ENCODE data around the gene TRMU. TPM values are rescaled to one million over a fixed set of nuclear protein-coding genes. Genes with fewer than 3 reads are reported as not detected.

Gene TRMU
- total RNA-seq, 3 donors from 2014 or later (not counting 1 experiment from before 2014, with no cell fraction given) = 54.5 to 77.9 (median 58.4) TPM

DNA sequence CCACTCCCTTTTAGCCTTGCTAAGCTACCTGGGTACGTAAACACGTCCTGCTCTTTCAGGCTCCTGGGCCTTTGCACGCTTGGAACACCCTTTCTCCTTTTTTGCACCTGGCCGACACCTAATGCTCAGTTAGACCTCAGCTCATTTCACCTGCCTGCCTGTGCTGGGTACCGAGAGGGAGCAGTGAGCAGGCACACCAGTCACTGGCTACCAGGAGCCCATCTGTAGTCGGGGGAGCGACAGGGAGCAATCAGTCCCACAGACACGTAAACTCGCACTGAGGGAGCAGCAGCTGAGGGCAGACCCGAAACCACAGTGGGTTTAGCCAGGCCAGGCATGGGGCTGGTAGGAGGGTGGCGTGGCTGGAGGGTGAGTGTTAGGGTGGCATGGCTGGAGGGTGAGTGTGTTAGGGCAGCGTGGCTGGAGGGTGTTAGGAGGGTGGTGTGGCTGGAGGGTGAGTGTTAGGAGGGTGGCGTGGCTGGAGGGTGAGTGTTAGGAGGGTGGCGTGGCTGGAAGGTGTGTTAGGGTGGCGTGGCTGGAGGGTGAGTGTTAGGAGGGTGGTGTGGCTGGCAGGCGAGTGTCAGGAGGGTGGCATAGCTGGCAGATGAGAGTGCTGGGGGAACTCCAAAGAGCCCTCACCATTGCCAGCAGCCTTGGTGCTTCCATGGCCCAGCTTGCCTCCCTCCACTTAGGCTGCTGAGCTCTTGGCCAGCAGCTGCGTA is 45.2 kb upstream of the TRMU start:
- DNase-seq (peak; percentile 46 to 54), ATAC-seq (peak; percentile 39 to 45 (median 40))
- H3K9me3 ChIP-seq (ENCODE audit: control insufficient read depth, insufficient read depth, low read length) = peaks cover 4% of the 10 kb centered on the region
- TF ChIP-seq, protein P1, sequence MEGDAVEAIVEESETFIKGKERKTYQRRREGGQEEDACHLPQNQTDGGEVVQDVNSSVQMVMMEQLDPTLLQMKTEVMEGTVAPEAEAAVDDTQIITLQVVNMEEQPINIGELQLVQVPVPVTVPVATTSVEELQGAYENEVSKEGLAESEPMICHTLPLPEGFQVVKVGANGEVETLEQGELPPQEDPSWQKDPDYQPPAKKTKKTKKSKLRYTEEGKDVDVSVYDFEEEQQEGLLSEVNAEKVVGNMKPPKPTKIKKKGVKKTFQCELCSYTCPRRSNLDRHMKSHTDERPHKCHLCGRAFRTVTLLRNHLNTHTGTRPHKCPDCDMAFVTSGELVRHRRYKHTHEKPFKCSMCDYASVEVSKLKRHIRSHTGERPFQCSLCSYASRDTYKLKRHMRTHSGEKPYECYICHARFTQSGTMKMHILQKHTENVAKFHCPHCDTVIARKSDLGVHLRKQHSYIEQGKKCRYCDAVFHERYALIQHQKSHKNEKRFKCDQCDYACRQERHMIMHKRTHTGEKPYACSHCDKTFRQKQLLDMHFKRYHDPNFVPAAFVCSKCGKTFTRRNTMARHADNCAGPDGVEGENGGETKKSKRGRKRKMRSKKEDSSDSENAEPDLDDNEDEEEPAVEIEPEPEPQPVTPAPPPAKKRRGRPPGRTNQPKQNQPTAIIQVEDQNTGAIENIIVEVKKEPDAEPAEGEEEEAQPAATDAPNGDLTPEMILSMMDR (IDR thresholded peaks at IDR 0.05) = no peak
- intact Hi-C loops (cut with micrococcal nuclease) = loop anchor here (2.0 to 10.0 kb wide), 2 partner anchors 13 to 295 kb away; no protein-coding TSS in a partner anchor
- Mint-ChIP-seq H3K27me3 (ENCODE audit: low read depth in 2 of 2) (no peaks in the 10 kb centered on the region), H3K27ac (peak overlapping the region; percentile 99), H3K36me3 (peaks cover 7% of the 10 kb centered on the region), H3K4me3 (peak overlapping the region; percentile 88), H3K4me1 (peaks cover 74 to 87% of the 10 kb centered on the region in 2 donors), H3K9me3 (no peaks in the 10 kb centered on the region)
- H3K36me3 ChIP-seq (ENCODE audit: control insufficient read depth, insufficient read depth, low read length) = peaks cover 57% of the 10 kb centered on the region
- peak overlapping the region; percentile 97 for H3K27ac ChIP-seq (ENCODE audit: low read length)
- H3K4me3 ChIP-seq (ENCODE audit: low read length) = peak overlapping the region; percentile 2
- WGBS (ENCODE audit: insufficient coverage) = 35% methylated on average over 17 of the region's 17 CpGs
- H3K27me3 ChIP-seq (ENCODE audit: control insufficient read depth, insufficient read depth, low read length) = no peaks in the 10 kb centered on the region
- peaks cover 86% of the 10 kb centered on the region for H3K4me1 ChIP-seq (ENCODE audit: control insufficient read depth, insufficient read depth, low read length)

DNA sequence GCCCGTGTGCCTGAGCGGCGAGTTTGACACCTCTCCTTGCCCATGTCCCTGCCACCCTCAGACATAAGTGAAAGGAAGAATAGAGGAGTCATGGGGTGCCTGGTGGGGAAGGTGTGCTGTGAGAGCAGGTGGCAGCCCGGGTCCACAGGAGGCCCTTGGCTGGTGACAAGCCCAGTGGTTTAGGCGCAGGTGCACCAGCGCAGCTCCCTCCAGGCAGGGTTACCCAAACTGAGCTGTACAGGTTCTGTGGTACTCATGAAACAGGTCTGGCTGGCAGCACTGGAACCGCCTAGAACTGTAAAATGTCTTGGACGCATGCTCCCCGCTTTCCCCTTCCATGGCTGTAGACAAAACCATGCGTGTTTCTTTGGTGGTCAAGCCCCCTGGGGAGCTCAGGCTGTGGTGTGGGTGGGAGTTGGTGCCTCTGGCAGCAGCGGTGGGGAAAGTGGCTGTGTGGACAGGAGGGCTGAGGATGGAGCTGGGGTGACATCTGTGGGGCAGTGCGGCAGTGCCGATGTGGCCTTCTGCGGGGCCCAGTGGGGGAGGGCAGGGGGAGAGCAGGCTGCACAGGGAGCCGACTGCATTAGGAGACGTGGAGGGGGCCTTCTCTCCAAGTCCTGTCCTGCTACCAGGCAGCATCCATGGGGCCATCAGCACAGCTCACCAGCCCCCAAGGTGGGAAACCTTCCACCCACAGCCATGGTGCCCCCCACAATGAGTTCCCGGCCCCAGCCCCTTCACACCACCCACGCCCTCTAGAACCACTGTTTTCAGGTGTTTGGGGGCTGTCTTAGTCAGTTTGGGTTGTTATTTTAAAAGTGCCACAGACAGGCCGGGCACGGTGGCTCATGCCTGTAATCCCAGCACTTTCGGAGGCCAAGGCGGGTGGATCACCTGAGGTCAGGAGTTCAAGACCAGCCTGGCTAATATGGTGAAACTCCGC is 44.4 kb upstream of the TRMU start:
- TF ChIP-seq, protein P1 (IDR thresholded peaks at IDR 0.05) = no peak
- Mint-ChIP-seq H3K9me3 (no peaks in the 10 kb centered on the region), H3K36me3 (peaks cover 2% of the 10 kb centered on the region), H3K27ac (peak overlapping the region; percentile 99), H3K4me1 (peaks cover 75 to 90% of the 10 kb centered on the region in 2 donors), H3K4me3 (peak overlapping the region; percentile 88), H3K27me3 (ENCODE audit: low read depth in 2 of 2) (no peaks in the 10 kb centered on the region)
- WGBS (ENCODE audit: insufficient coverage) = 75% methylated on average over 19 of the region's 23 CpGs
- Histone ChIP-seq H3K9me3 (ENCODE audit: control insufficient read depth, insufficient read depth, low read length) (peaks cover 4% of the 10 kb centered on the region), H3K4me1 (ENCODE audit: control insufficient read depth, insufficient read depth, low read length) (peaks cover 88% of the 10 kb centered on the region), H3K27me3 (ENCODE audit: control insufficient read depth, insufficient read depth, low read length) (no peaks in the 10 kb centered on the region), H3K36me3 (ENCODE audit: control insufficient read depth, insufficient read depth, low read length) (peaks cover 50% of the 10 kb centered on the region), H3K4me3 (ENCODE audit: low read length) (no peak overlapping the region), H3K27ac (ENCODE audit: low read length) (peak overlapping the region; percentile 97)
- intact Hi-C loops (cut with micrococcal nuclease) = loop anchor here (2.0 to 10.0 kb wide), 2 partner anchors 14 to 296 kb away; no protein-coding TSS in a partner anchor
- DNase-seq (peak in 1 of 2 donors; percentile 48), ATAC-seq (peak in 1 of 3 donors; percentile 5)

DNA sequence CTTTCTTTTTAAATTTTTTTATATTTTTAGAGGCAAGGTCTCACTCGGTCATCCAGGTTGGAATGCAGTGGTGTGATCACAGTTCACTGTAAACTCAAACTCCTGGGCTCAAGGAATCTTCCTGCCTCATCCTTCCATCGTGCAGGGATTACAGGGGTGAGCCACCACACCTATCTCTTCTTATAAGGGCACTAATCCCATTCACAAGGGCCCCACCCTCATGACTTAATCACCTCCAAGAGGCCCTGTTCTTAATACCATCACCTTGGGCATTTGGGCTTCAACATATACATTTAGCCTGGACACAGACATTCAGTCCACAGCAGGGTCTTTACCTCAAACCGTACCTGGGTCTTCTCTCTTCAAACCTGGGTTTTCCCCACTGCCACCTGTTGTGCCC is 43.3 kb upstream of the TRMU start:
- Histone ChIP-seq H3K27me3 (ENCODE audit: control insufficient read depth, insufficient read depth, low read length) (no peaks in the 10 kb centered on the region), H3K36me3 (ENCODE audit: control insufficient read depth, insufficient read depth, low read length) (peaks cover 39% of the 10 kb centered on the region), H3K4me3 (ENCODE audit: low read length) (no peak overlapping the region), H3K9me3 (ENCODE audit: control insufficient read depth, insufficient read depth, low read length) (peaks cover 4% of the 10 kb centered on the region), H3K27ac (ENCODE audit: low read length) (peak overlapping the region; percentile 97), H3K4me1 (ENCODE audit: control insufficient read depth, insufficient read depth, low read length) (peaks cover 85% of the 10 kb centered on the region)
- TF ChIP-seq, protein P1 (IDR thresholded peaks at IDR 0.05) = no peak
- intact Hi-C loops (cut with micrococcal nuclease) = loop anchor here (10.0 kb wide), 1 partner anchor 297 kb away; no protein-coding TSS in a partner anchor
- H3K36me3 Mint-ChIP-seq = no peaks in the 10 kb centered on the region
- DNase-seq (no peak), ATAC-seq (no peak)
- H3K9me3 Mint-ChIP-seq = no peaks in the 10 kb centered on the region
- peak overlapping the region; percentile 67 for H3K4me3 Mint-ChIP-seq
- no peaks in the 10 kb centered on the region for H3K27me3 Mint-ChIP-seq (ENCODE audit: low read depth in 2 of 2)
- H3K4me1 Mint-ChIP-seq = peaks cover 77 to 88% of the 10 kb centered on the region in 2 donors
- WGBS (ENCODE audit: insufficient coverage) = 84% methylated on average over 3 of the region's 3 CpGs
- peak overlapping the region; percentile 99 for H3K27ac Mint-ChIP-seq
